HUES6 (cell line): ENCODE data around the gene RNF149.

ENCODE experiments used
- H3K27ac ChIP-seq: 2 replicates; pipeline ENCODE4 v1.7.0; 2013; ENCODE audit warnings: low read depth, mild to moderate bottlenecking, low read length, inconsistent platforms
- H3K27me3 ChIP-seq: 2 replicates; pipeline ENCODE4 v1.6.1; 2013; ENCODE audit warnings: low read length; ENCODE audit not compliant: control insufficient read depth, insufficient read depth
- H3K36me3 ChIP-seq: 2 replicates; pipeline ENCODE4 v1.6.1; 2013; ENCODE audit warnings: low read length; ENCODE audit not compliant: control insufficient read depth, insufficient read depth
- H3K4me1 ChIP-seq: 2 replicates; pipeline ENCODE4 v1.6.1; 2013; ENCODE audit warnings: low read length; ENCODE audit not compliant: control insufficient read depth, insufficient read depth
- H3K4me3 ChIP-seq: 2 replicates; pipeline ENCODE4 v1.5.1; 2013; ENCODE audit warnings: low read depth, low read length
- H3K9ac ChIP-seq: one replicate; pipeline ENCODE4 v1.6.1; 2013; ENCODE audit warnings: mild to moderate bottlenecking, low read length
- H3K9me3 ChIP-seq: 2 replicates; pipeline ENCODE4 v1.6.1; 2013; ENCODE audit warnings: low read depth, low read length; ENCODE audit not compliant: control insufficient read depth, insufficient read depth

The RNF149 gene

DNA sequence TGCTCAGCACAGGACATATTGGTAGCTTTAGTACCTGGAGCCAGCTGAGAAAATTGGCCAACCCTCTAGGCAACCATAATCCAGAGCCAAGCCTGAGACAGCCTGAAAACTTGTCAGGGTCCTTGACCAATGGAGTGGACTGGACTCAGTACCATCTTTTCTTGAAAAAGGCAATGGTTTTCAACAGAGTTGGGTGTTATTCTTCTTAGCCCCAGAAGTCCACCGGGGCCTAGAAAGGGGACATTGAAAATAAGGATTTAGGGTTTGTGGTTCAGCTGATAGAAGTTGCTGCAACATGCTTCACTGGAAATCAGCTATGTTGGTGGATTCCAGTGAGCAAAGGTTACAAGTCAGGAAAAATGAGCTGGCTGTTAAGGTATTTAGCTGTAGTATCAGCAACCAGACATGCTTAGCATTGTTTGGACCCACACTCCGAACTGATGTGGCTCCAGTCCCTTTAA is 77.9 kb downstream of the RNF149 start:
- Histone ChIP-seq H3K4me3 (no peak overlapping the region), H3K27ac (no peak overlapping the region), H3K9me3 (peaks cover 21% of the 10 kb centered on the region), H3K27me3 (no peaks in the 10 kb centered on the region), H3K36me3 (no peaks in the 10 kb centered on the region), H3K9ac (no peak overlapping the region), H3K4me1 (no peaks in the 10 kb centered on the region)
